GM23248 (cell line): ENCODE results near the gene RAB6B. TPM values are rescaled to one million over a fixed set of nuclear protein-coding genes. Genes with fewer than 3 reads are reported as not detected.

Experiments used
- DNase-seq: peaks from one replicate; pipeline ENCODE4 v3.0.0-alpha.2; 2015
- H2AFZ ChIP-seq: fragments of 200-600 bp; sonication (generic); 2 replicates; pipeline ENCODE4 v1.6.1; 2016; ENCODE audit warnings: antibody characterized with exemption
- H3F3A ChIP-seq: fragments of 200-600 bp; sonication (generic); 2 replicates; pipeline ENCODE4 v1.6.1; 2016; ENCODE audit warnings: mild to moderate bottlenecking, antibody characterized with exemption, mixed run types; ENCODE audit not compliant: insufficient read depth
- H3K27ac ChIP-seq: fragments of 200-600 bp; sonication (generic); 2 replicates; pipeline ENCODE4 v1.5.1; 2016; ENCODE audit warnings: mild to moderate bottlenecking
- H3K27me3 ChIP-seq: fragments of 200-600 bp; sonication (generic); replicated peaks from 2 replicates; pipeline ENCODE4 v1.6.1; 2016; ENCODE audit warnings: mild to moderate bottlenecking; ENCODE audit not compliant: insufficient read depth
- H3K36me3 ChIP-seq: fragments of 200-600 bp; sonication (generic); 2 replicates; pipeline ENCODE4 v1.6.1; 2016; ENCODE audit warnings: low read depth, mild to moderate bottlenecking
- H3K4me1 ChIP-seq: fragments of 200-600 bp; sonication (generic); 2 replicates; pipeline ENCODE4 v1.6.1; 2016; ENCODE audit warnings: mild to moderate bottlenecking; ENCODE audit not compliant: insufficient read depth
- H3K4me2 ChIP-seq: fragments of 200-600 bp; sonication (generic); one replicate; pipeline ENCODE4 v1.6.1; 2016; ENCODE audit warnings: mild to moderate bottlenecking; ENCODE audit not compliant: unreplicated experiment
- H3K4me3 ChIP-seq: fragments of 200-600 bp; sonication (generic); 2 replicates; pipeline ENCODE4 v1.5.1; 2016; ENCODE audit warnings: mild to moderate bottlenecking
- H3K79me2 ChIP-seq: fragments of 200-600 bp; sonication (generic); 2 replicates; pipeline ENCODE4 v1.6.1; 2016; ENCODE audit warnings: mild to moderate bottlenecking; ENCODE audit not compliant: insufficient read depth
- H3K9ac ChIP-seq: fragments of 200-600 bp; sonication (generic); 2 replicates; pipeline ENCODE4 v1.6.1; 2016; ENCODE audit warnings: mild to moderate bottlenecking
- H3K9me2 ChIP-seq: fragments of 200-600 bp; sonication (generic); 2 replicates; pipeline ENCODE4 v1.6.1; 2016; ENCODE audit warnings: mixed run types, mild to moderate bottlenecking, moderate library complexity; ENCODE audit not compliant: insufficient read depth
- H3K9me3 ChIP-seq: fragments of 200-600 bp; sonication (generic); one replicate; pipeline ENCODE4 v1.6.1; 2017; ENCODE audit warnings: low read depth
- H4K20me1 ChIP-seq: fragments of 200-600 bp; sonication (generic); 2 replicates; pipeline ENCODE4 v1.6.0; 2016; ENCODE audit not compliant: insufficient read depth
- EZH2 ChIP-seq: fragments of 200-600 bp; sonication (generic); IDR thresholded peaks from 2 replicates; pipeline ENCODE4 v1.6.1; 2018; ENCODE audit warnings: antibody characterized with exemption, mild to moderate bottlenecking; ENCODE audit not compliant: insufficient read depth, poor library complexity, severe bottlenecking
- EZH2phosphoT487 ChIP-seq: fragments of 200-600 bp; sonication (generic); IDR thresholded peaks from 2 replicates; pipeline ENCODE4 v1.6.1; 2018; ENCODE audit warnings: antibody characterized with exemption, moderate library complexity, mild to moderate bottlenecking, low read depth; ENCODE audit not compliant: insufficient read depth
- WGBS, 2 experiments: methylation state at CpG; one replicate each; pipeline ENCODE4 v1.1.6; 2015 to 2017; ENCODE audit warnings: low lambda C conversion rate in 2 of 2, low coverage in 1 of 2; ENCODE audit errors: missing lambda C conversion rate in 2 of 2; 5-methylcytosine and 5-hydroxymethylcytosine counted together
- in situ Hi-C: fragments of 300-500 bp; cut with MboI; formaldehyde crosslinking; loops from 2 replicates; pipeline ENCODE4 v1.15.0; 2020
- polyA plus RNA-seq: library from polyadenylated mRNA; unstranded; fragments of >200 nt; fragmentation: Nextera tagmentation; extraction: Ambion mirVana; gene quantifications from 2 replicates; pipeline ENCODE4 v1.2.1, GENCODE V29; 2016
- total RNA-seq: library from RNA; depleted of rRNA; stranded (reverse); fragments of >200 nt; shearing (Covaris generic); gene quantifications from 2 replicates; pipeline ENCODE4 v1.2.3, GENCODE V29; 2014

Gene RAB6B
- total and polyA plus RNA-seq, 2 experiments from 2014 or later: 0.59 to 0.76 TPM

- Histone ChIP-seq H3K9me3 (no peaks in the 10 kb centered on the region), H2AFZ (no peak overlapping the region), H3K9me2 (no peaks in the 10 kb centered on the region), H3K36me3 (no peaks in the 10 kb centered on the region), H3K4me2 (no peak overlapping the region), H3K9ac (no peak overlapping the region), H3K4me1 (no peaks in the 10 kb centered on the region), H3F3A (no peaks in the 10 kb centered on the region), H3K4me3 (no peak overlapping the region), H3K27me3 (peaks cover 4% of the 10 kb centered on the region; the same call in 1 of the 2 replicates), H3K79me2 (no peaks in the 10 kb centered on the region), H3K27ac (no peak overlapping the region), H4K20me1 (no peaks in the 10 kb centered on the region)
- no peak for DNase-seq
- WGBS, 2 experiments: 79 to 84% methylated on average over 10 to 11 of the region's 11 CpGs
- in situ Hi-C loops: no loop called here
- TF ChIP-seq EZH2phosphoT487 (no peak), EZH2 (no peak)
These were observed 3.9 kb downstream of the RAB6B start for GRCh38 chr3:133891662-133892378.

GRCh38 chr3:133890972-133891644, 4.6 kb downstream of the RAB6B start:
- H3K79me2 ChIP-seq: no peaks in the 10 kb centered on the region
- no peak overlapping the region for H3K4me3 ChIP-seq

GRCh38 chr3:133890037-133890436, 5.6 kb downstream of the RAB6B start:
- Histone ChIP-seq H3K4me1 (no peaks in the 10 kb centered on the region), H3K27me3 (no peaks in the 10 kb centered on the region; the same call in 1 of the 2 replicates)
- 88 to 91% methylated on average over 2 of the region's 2 CpGs for WGBS, 2 experiments

More at GRCh38 chr3:133890972-133891644, 4.6 kb downstream of the RAB6B start:
- H4K20me1 ChIP-seq: no peaks in the 10 kb centered on the region
- no peak overlapping the region for H3K4me2 ChIP-seq
- WGBS, 2 experiments: 62 to 70% methylated on average over 5 of the region's 5 CpGs
- H3K27me3 ChIP-seq: no peaks in the 10 kb centered on the region; the same call in 1 of the 2 replicates
- no peaks in the 10 kb centered on the region for H3K9me3 ChIP-seq
- no peaks in the 10 kb centered on the region for H3K4me1 ChIP-seq
- H3K36me3 ChIP-seq: no peaks in the 10 kb centered on the region
- in situ Hi-C loops: no loop called here
- no peak overlapping the region for H2AFZ ChIP-seq
- H3K9me2 ChIP-seq: no peaks in the 10 kb centered on the region
- no peaks in the 10 kb centered on the region for H3F3A ChIP-seq
- H3K27ac ChIP-seq: no peak overlapping the region
- TF ChIP-seq EZH2: no peak
- no peak for TF ChIP-seq EZH2phosphoT487
- no peak overlapping the region for H3K9ac ChIP-seq
- no peak for DNase-seq

GRCh38 chr3:133888726-133889340, 6.8 kb downstream of the RAB6B start:
- H3K36me3 ChIP-seq: no peaks in the 10 kb centered on the region
- H3K4me2 ChIP-seq: no peak overlapping the region
- no peak for TF ChIP-seq EZH2phosphoT487
- TF ChIP-seq EZH2: no peak
- no peak for DNase-seq
- H2AFZ ChIP-seq: no peak overlapping the region
- no peaks in the 10 kb centered on the region for H3K27me3 ChIP-seq
- H3K79me2 ChIP-seq: no peaks in the 10 kb centered on the region
- no peaks in the 10 kb centered on the region for H3K4me1 ChIP-seq
- H3F3A ChIP-seq: no peaks in the 10 kb centered on the region
- no peaks in the 10 kb centered on the region for H3K9me3 ChIP-seq
- H3K4me3 ChIP-seq: no peak overlapping the region
- H3K9ac ChIP-seq: no peak overlapping the region
- H3K27ac ChIP-seq: no peak overlapping the region
- in situ Hi-C loops: no loop called here
- H4K20me1 ChIP-seq: no peaks in the 10 kb centered on the region
- WGBS, 2 experiments: 70 to 72% methylated on average over 9 of the region's 9 CpGs
- no peaks in the 10 kb centered on the region for H3K9me2 ChIP-seq

More at GRCh38 chr3:133890037-133890436, 5.6 kb downstream of the RAB6B start:
- in situ Hi-C loops: no loop called here
- no peak for DNase-seq
- Histone ChIP-seq H3K4me2 (no peak overlapping the region), H3K9me3 (no peaks in the 10 kb centered on the region), H3K27ac (no peak overlapping the region), H3K79me2 (no peaks in the 10 kb centered on the region), H2AFZ (no peak overlapping the region), H3K9ac (no peak overlapping the region), H3K9me2 (no peaks in the 10 kb centered on the region), H4K20me1 (no peaks in the 10 kb centered on the region), H3F3A (no peaks in the 10 kb centered on the region), H3K36me3 (no peaks in the 10 kb centered on the region), H3K4me3 (no peak overlapping the region)
- no peak for TF ChIP-seq EZH2
- no peak for TF ChIP-seq EZH2phosphoT487
